Esophagus muscularis mucosa (tissue), 4 donors: ENCODE results near the gene TAF6L. TPM values are rescaled to one million over a fixed set of nuclear protein-coding genes. Genes with fewer than 3 reads are reported as not detected.
"Not testable (repeated sequence)": the region's sequence is repeated elsewhere in the genome, so short reads cannot be mapped to it uniquely, and the experiment has no call there.

ENCODE experiments used
- DNase-seq: peaks from one replicate; pipeline ENCODE4 v3.0.0-alpha.2; 2017; ENCODE audit errors: extremely low spot score
- H3K27ac ChIP-seq, 4 donors: fragments of 200-600 bp; sonication (generic); replicated peaks in 1 of 4; 1 replicate in 3 of 4; 2 replicates in 1 of 4; pipeline ENCODE4 v1.5.1; 2016 to 2019; ENCODE audit warnings: mild to moderate bottlenecking in 1 of 4
- H3K27me3 ChIP-seq, 4 donors: fragments of 200-600 bp; sonication (generic); one replicate each; pipeline versions ENCODE4 v1.5.1 to v1.6.0; 2016 to 2019
- H3K36me3 ChIP-seq, 4 donors: fragments of 200-600 bp; sonication (generic); one replicate each; pipeline ENCODE4 v1.5.1; 2016 to 2019
- H3K4me1 ChIP-seq, 4 donors: fragments of 200-600 bp; sonication (generic); one replicate each; pipeline ENCODE4 v1.5.1; 2016 to 2019
- H3K4me3 ChIP-seq, 4 donors: fragments of 200-600 bp; sonication (generic); 1 replicate in 2 of 4; 2 replicates in 2 of 4; pipeline ENCODE4 v1.5.1; 2016 to 2019; ENCODE audit warnings: mild to moderate bottlenecking in 4 of 4, moderate library complexity in 1 of 4
- H3K9me3 ChIP-seq, 4 donors: fragments of 200-600 bp; sonication (generic); 1 replicate in 3 of 4; 2 replicates in 1 of 4; pipeline ENCODE4 v1.5.1; 2016 to 2019
- CTCF ChIP-seq, 3 experiments: fragments of 200-600 bp in 2 of 3; fragments of 450-650 bp in 1 of 3; sonication (generic) in 2 of 3; IDR thresholded peaks; one replicate each; pipeline ENCODE4 v1.5.1; 2017 to 2019; ENCODE audit warnings: antibody characterized with exemption in 3 of 3, mild to moderate bottlenecking in 2 of 3, moderate library complexity in 1 of 3
- EP300 ChIP-seq: sonication (generic); formaldehyde crosslinking; IDR thresholded peaks from one replicate; pipeline ENCODE4 v1.6.1; 2017; ENCODE audit warnings: antibody characterized with exemption
- POLR2A ChIP-seq: fragments of 450-650 bp; IDR thresholded peaks from one replicate; pipeline ENCODE4 v1.6.1; 2017; ENCODE audit warnings: antibody characterized with exemption, moderate library complexity, mild to moderate bottlenecking, low read depth
- POLR2AphosphoS5 ChIP-seq, 2 donors: sonication (generic); formaldehyde crosslinking; IDR thresholded peaks; one replicate each; pipeline ENCODE4 v1.6.1; 2017; ENCODE audit warnings: antibody characterized with exemption in 2 of 2
- WGBS: methylation state at CpG from one replicate; pipeline ENCODE4 v1.1.5; 2018; 5-methylcytosine and 5-hydroxymethylcytosine counted together
- intact Hi-C: fragments of 100-400 bp; cut with DNase I; formaldehyde crosslinking; loops from one replicate; pipeline ENCODE4 v1.15.1; 2023
- total RNA-seq, 4 donors: library from RNA; depleted of rRNA; stranded (reverse); fragments of >200 nt; gene quantifications; one replicate each; pipeline versions ENCODE4 v1.1.0 to v1.2.1, GENCODE V29; 2016

TAF6L gene
- total RNA-seq, 4 donors from 2014 or later, result 12.0 to 27.2 (median 14.6) TPM

- H3K27me3 ChIP-seq, result no peaks in the 10 kb centered on the region
- intact Hi-C loops, result no loop called here
- no peak for DNase-seq
- H3K4me3 ChIP-seq, result no peak overlapping the region
- H3K27ac ChIP-seq, result no peak overlapping the region
- 59% methylated on average over 9 of the region's 9 CpGs for WGBS
- TF ChIP-seq POLR2A (no peak), POLR2AphosphoS5 (IDR thresholded peaks at IDR 0.05) (no peak), CTCF (IDR thresholded peaks at IDR 0.05) (no peak), EP300 (no peak)
- H3K36me3 ChIP-seq, result peaks cover 0 to 6% (median under 1%) of the 10 kb centered on the region in 4 donors
- peaks cover 22 to 31% (median 27%) of the 10 kb centered on the region in 4 donors for H3K4me1 ChIP-seq
- no peaks in the 10 kb centered on the region for H3K9me3 ChIP-seq
Measured at GRCh38 chr11:62757846-62758788, 13.1 kb upstream of the TAF6L start.

- Histone ChIP-seq H3K27ac (peak overlapping the region; percentile 79 to 91 (median 86)), H3K4me3 (peak overlapping the region; percentile 73 to 91 (median 83)), H3K4me1 (peaks cover 13 to 32% (median 27%) of the 10 kb centered on the region in 4 donors), H3K36me3 (peaks cover 7 to 32% (median 11%) of the 10 kb centered on the region in 4 donors)
- intact Hi-C loops, H3K27me3 ChIP-seq, H3K9me3 ChIP-seq, DNase-seq: not testable (repeated sequence)
- WGBS, result 41% methylated on average over 9 of the region's 9 CpGs
Measured at GRCh38 chr11:62760867-62761227, 10.3 kb upstream of the TAF6L start.

GRCh38 chr11:62770778-62771143 is 435 bp upstream of the TAF6L start:
- H3K36me3 ChIP-seq, result peaks cover 7 to 33% (median 29%) of the 10 kb centered on the region in 4 donors
- no peaks in the 10 kb centered on the region for H3K27me3 ChIP-seq
- peak overlapping the region; percentile 92 to 96 (median 96) for H3K27ac ChIP-seq
- WGBS, result 0% methylated on average over 18 of the region's 18 CpGs
- peaks cover 18 to 36% (median 28%) of the 10 kb centered on the region in 4 donors for H3K4me1 ChIP-seq
- no peak for DNase-seq
- intact Hi-C loops, result no loop called here
- TF ChIP-seq CTCF (IDR thresholded peaks at IDR 0.05) (no peak), EP300 (no peak), POLR2AphosphoS5 (IDR thresholded peaks at IDR 0.05) (no peak), POLR2A (no peak)
- H3K4me3 ChIP-seq, result peak overlapping the region; percentile 70 to 79 (median 74)
- H3K9me3 ChIP-seq, result no peaks in the 10 kb centered on the region

- intact Hi-C loops, result no loop called here
- Histone ChIP-seq H3K27me3 (no peaks in the 10 kb centered on the region), H3K27ac (no peak overlapping the region), H3K4me1 (peaks cover 18 to 30% (median 26%) of the 10 kb centered on the region in 4 donors), H3K4me3 (no peak overlapping the region), H3K9me3 (no peaks in the 10 kb centered on the region), H3K36me3 (peaks cover 14 to 46% (median 41%) of the 10 kb centered on the region in 4 donors)
- TF ChIP-seq CTCF (IDR thresholded peaks at IDR 0.05), result no peak
- no peak for TF ChIP-seq POLR2AphosphoS5 (IDR thresholded peaks at IDR 0.05)
- DNase-seq, result no peak
- 90% methylated on average over 2 of the region's 6 CpGs for WGBS
Measured at GRCh38 chr11:62774407-62774806, 3.2 kb downstream of the TAF6L start.

GRCh38 chr11:62775646-62776045 is 4.5 kb downstream of the TAF6L start:
- WGBS, result 92% methylated on average over 17 of the region's 17 CpGs
- TF ChIP-seq CTCF (IDR thresholded peaks at IDR 0.05) (no peak), POLR2A (no peak), POLR2AphosphoS5 (IDR thresholded peaks at IDR 0.05) (no peak), EP300 (no peak)

More at GRCh38 chr11:62775646-62776045, 4.5 kb downstream of the TAF6L start:
- Histone ChIP-seq H3K36me3 (peaks cover 14 to 56% (median 52%) of the 10 kb centered on the region in 4 donors), H3K9me3 (no peaks in the 10 kb centered on the region), H3K4me3 (no peak overlapping the region), H3K4me1 (peaks cover 9 to 18% (median 14%) of the 10 kb centered on the region in 4 donors), H3K27me3 (no peaks in the 10 kb centered on the region), H3K27ac (no peak overlapping the region)
- intact Hi-C loops, result no loop called here
- no peak for DNase-seq
